Nephron progenitor cell (in vitro differentiated cells): Measurements from ENCODE around the gene BICD1.

Experiments used
- DNase-seq: peaks from one replicate; pipeline ENCODE4 v3.0.0; 2021
- H3K27ac Mint-ChIP-seq: 2 replicates; pipeline ENCODE4 v1.8.0; 2021; ENCODE audit warnings: mild to moderate bottlenecking, moderate library complexity, mixed read lengths
- H3K27me3 Mint-ChIP-seq: 2 replicates; pipeline ENCODE4 v1.8.0; 2021; ENCODE audit warnings: mild to moderate bottlenecking, low read depth, mixed read lengths; ENCODE audit not compliant: poor library complexity
- H3K36me3 Mint-ChIP-seq: 2 replicates; pipeline ENCODE4 v1.8.0; 2021; ENCODE audit warnings: low read depth, mixed read lengths
- H3K4me1 Mint-ChIP-seq: 2 replicates; pipeline ENCODE4 v1.8.0; 2021; ENCODE audit warnings: mixed read lengths
- H3K4me3 Mint-ChIP-seq: 2 replicates; pipeline ENCODE4 v1.8.0; 2021; ENCODE audit warnings: mild to moderate bottlenecking, moderate library complexity, mixed read lengths
- H3K9me3 Mint-ChIP-seq: 2 replicates; pipeline ENCODE4 v1.8.0; 2021; ENCODE audit warnings: mild to moderate bottlenecking, moderate library complexity, mixed read lengths
- TF ChIP-seq, protein P1 (sequence below): fragments of 200-600 bp; sonication (generic); IDR thresholded peaks from 2 replicates; pipeline ENCODE4 v1.5.0; 2021; ENCODE audit warnings: antibody characterized with exemption

BICD1 gene

DNA sequence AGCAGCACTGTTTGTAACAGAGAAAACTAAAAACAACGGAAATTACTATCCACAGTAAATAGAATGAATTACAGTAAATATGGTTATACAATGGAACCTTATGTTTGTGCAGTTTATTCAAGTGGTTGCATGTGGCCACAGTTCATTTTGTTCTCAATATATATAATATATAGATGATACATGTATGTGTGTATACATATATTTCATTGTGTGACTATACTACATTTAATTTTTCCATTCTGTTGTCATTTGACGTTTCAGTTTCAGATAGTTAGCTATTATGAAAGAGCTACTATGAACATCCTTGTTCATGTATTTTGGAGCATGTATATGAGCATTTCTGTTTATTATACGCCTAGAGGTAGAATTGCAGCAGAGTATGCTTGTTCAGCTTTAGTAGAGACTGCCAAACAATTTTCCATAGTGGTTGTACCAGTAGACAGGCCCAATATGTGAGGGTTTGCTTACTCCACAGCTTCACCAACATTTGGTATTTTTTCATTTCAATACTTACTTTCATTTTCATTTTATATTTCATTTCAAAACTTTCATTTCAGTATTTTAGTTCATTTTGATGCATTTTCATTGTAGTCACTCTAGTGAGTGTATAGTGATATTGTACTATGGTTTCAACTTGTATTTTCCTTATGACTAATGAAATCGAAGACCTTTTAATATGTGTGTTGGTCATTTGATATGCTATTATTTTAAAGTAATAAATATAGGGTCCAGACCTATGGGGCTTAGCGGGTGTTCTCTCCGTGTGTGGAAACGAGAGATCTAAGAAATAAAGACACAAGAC lies 151.2 kb downstream of the BICD1 start:
- Mint-ChIP-seq H3K4me1 (peaks cover 6% of the 10 kb centered on the region), H3K27ac (no peak overlapping the region), H3K27me3 (peaks cover 3% of the 10 kb centered on the region), H3K36me3 (peaks cover 39% of the 10 kb centered on the region), H3K4me3 (no peak overlapping the region), H3K9me3 (peaks cover 8% of the 10 kb centered on the region)
- no peak for DNase-seq
- TF ChIP-seq, protein P1, sequence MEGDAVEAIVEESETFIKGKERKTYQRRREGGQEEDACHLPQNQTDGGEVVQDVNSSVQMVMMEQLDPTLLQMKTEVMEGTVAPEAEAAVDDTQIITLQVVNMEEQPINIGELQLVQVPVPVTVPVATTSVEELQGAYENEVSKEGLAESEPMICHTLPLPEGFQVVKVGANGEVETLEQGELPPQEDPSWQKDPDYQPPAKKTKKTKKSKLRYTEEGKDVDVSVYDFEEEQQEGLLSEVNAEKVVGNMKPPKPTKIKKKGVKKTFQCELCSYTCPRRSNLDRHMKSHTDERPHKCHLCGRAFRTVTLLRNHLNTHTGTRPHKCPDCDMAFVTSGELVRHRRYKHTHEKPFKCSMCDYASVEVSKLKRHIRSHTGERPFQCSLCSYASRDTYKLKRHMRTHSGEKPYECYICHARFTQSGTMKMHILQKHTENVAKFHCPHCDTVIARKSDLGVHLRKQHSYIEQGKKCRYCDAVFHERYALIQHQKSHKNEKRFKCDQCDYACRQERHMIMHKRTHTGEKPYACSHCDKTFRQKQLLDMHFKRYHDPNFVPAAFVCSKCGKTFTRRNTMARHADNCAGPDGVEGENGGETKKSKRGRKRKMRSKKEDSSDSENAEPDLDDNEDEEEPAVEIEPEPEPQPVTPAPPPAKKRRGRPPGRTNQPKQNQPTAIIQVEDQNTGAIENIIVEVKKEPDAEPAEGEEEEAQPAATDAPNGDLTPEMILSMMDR = no peak

GRCh38 chr12:32260696-32261095 lies 154.0 kb downstream of the BICD1 start:
- DNase-seq = no peak
- Mint-ChIP-seq H3K36me3 (peaks cover 27% of the 10 kb centered on the region), H3K4me3 (no peak overlapping the region), H3K4me1 (peaks cover 14% of the 10 kb centered on the region), H3K27ac (no peak overlapping the region), H3K27me3 (peaks cover 3% of the 10 kb centered on the region), H3K9me3 (peaks cover 8% of the 10 kb centered on the region)
- TF ChIP-seq, protein P1 = no peak

DNA sequence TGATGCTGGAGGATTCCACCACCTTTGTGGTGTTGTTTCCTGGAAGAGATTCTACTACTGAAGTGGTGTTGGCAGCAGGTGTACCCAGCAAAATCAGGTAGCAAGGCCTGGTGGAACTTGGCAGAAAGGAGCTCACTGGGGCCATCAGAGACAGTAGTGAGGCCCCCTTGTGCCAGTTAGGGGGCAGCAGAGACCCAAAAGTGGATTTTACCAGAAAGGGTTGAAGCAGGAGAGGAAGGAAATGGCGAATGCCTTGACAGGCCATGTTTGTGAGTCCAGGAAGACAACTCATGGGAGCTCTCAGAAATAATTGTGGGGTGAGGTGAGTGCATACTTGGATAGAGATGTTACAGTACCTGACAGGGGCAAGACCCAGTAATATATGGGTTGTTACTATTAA lies 155.0 kb downstream of the BICD1 start:
- TF ChIP-seq, protein P1 = no peak
- Mint-ChIP-seq H3K4me1 (peaks cover 17% of the 10 kb centered on the region), H3K9me3 (peaks cover 4% of the 10 kb centered on the region), H3K27me3 (peaks cover 3% of the 10 kb centered on the region), H3K4me3 (no peak overlapping the region), H3K36me3 (peaks cover 20% of the 10 kb centered on the region), H3K27ac (no peak overlapping the region)
- DNase-seq = no peak

DNA sequence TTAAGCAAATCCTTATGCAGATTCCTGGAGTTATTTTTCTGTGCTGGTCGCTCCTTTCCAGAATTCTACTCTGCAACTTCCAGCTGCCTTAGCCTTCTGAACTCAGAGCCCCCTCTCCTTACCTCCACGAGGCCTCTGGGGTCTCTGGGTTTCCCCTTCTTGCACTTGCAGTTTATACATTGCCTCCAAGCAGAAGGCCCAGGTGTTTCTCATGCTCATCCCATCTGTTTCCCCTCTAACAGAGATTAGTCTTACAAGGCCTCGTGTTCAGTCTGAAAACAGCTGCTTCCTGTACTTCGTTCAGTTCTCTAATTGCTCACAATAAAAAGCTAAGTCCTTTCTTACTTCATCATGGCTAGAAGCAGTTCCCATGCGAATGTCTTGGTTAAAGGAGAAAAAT lies 158.3 kb downstream of the BICD1 start:
- peaks cover 28% of the 10 kb centered on the region for H3K4me1 Mint-ChIP-seq
- TF ChIP-seq, protein P1 = no peak
- no peak overlapping the region for H3K4me3 Mint-ChIP-seq
- no peak for DNase-seq
- H3K27ac Mint-ChIP-seq = peak overlapping the region; percentile 86
- no peaks in the 10 kb centered on the region for H3K9me3 Mint-ChIP-seq
- H3K36me3 Mint-ChIP-seq = no peaks in the 10 kb centered on the region
- H3K27me3 Mint-ChIP-seq = peaks cover 3% of the 10 kb centered on the region

DNA sequence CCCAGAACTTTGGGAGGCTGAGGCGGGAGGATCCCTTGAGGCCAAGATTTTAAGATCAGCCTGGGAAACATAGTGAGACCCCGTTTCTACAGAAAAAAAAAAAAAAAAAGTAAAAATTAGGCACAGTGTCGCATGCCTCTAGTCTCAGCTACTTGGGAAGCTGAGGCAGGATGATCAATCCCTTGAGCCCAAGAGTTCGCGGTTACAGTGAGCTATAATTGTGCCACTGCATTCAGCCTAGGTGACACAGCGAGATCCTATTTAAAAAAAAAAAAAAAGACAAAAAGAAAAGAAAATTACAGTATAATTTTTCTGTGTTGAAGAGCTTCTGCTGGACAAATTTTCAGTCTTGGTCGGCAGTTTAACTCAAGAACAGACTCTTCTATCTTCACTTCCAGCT lies 158.8 kb downstream of the BICD1 start:
- Mint-ChIP-seq H3K9me3 (no peaks in the 10 kb centered on the region), H3K27ac (peak overlapping the region; percentile 86), H3K4me1 (peaks cover 32% of the 10 kb centered on the region), H3K36me3 (no peaks in the 10 kb centered on the region), H3K27me3 (peaks cover 3% of the 10 kb centered on the region), H3K4me3 (no peak overlapping the region)
- TF ChIP-seq, protein P1 = no peak
- no peak for DNase-seq

- Mint-ChIP-seq H3K4me3 (no peak overlapping the region), H3K9me3 (no peaks in the 10 kb centered on the region), H3K27ac (no peak overlapping the region), H3K4me1 (peaks cover 37% of the 10 kb centered on the region), H3K27me3 (peaks cover 3% of the 10 kb centered on the region), H3K36me3 (no peaks in the 10 kb centered on the region)
- DNase-seq = no peak
- TF ChIP-seq, protein P1 = no peak
These were observed 159.3 kb downstream of the BICD1 start for GRCh38 chr12:32265951-32266350.
